GM20000 (cell line): ENCODE results near the gene RPS15A.
"Not testable (repeated sequence)": the region's sequence is repeated elsewhere in the genome, so short reads cannot be mapped to it uniquely, and the experiment has no call there.

ENCODE experiments used
- DNase-seq: peaks from one replicate; pipeline ENCODE4 v3.0.0; 2012; ENCODE audit warnings: low spot score

RPS15A gene

GRCh38 chr16:18740027-18740426 lies 50.1 kb downstream of the RPS15A start:
- DNase-seq = not testable (repeated sequence)

- DNase-seq = not testable (repeated sequence)
Measured at GRCh38 chr16:18738768-18739167, 51.4 kb downstream of the RPS15A start.

- not testable (repeated sequence) for DNase-seq
Measured at GRCh38 chr16:18734279-18734678, 55.9 kb downstream of the RPS15A start.
